ENCODE data around the gene VAPB.
"Not testable (repeated sequence)": the region's sequence is repeated elsewhere in the genome, so short reads cannot be mapped to it uniquely, and the experiment has no call there.

VAPB gene, protein sequence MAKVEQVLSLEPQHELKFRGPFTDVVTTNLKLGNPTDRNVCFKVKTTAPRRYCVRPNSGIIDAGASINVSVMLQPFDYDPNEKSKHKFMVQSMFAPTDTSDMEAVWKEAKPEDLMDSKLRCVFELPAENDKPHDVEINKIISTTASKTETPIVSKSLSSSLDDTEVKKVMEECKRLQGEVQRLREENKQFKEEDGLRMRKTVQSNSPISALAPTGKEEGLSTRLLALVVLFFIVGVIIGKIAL

DNA sequence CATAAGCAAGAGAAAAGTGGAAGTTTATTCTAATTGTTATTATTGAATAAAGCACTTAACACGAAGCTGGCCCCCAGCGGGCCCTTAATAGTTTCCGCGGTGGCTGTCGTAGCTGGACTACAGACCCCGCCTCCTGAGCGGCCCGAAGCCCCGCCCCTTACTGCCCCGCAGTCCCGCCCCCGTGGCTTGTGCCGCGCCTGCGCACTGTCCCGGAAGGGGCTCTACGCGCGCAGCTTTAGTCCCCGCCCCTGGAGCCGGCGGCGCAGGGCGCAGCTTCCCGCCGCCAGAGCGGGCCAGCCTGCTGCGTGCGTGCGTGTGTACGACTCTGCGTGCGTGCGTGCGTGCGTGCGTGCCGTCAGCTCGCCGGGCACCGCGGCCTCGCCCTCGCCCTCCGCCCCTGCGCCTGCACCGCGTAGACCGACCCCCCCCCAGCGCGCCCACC lies at the start of gene VAPB:
Gene VAPB, plus strand, starts transcription at position 348 of the 442 bp plus-strand sequence. CDS start 231 bp downstream, outside the sequence.
- peak; percentile 97 to 99 for DNase-seq

DNA sequence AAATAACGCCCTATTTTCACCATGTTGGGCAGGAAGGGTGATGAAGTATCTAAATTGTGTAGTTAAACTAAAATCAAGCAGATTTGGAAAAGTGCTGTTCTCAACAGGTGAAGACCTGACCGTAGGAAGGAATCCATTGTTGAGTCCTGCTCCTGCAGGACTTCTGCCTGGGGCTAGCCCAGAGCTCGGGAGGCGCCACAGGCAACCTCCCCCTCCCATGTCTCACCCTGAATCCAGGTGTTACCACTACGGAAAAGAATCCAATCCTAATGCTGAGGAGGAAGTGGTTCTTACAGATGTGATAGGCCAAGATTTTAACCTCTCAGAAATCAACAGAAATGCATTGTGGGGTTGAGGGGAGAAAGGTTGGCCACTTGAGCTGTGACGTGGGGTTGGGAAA lies 49.3 kb upstream of the VAPB start:
- DNase-seq: no peak

DNA sequence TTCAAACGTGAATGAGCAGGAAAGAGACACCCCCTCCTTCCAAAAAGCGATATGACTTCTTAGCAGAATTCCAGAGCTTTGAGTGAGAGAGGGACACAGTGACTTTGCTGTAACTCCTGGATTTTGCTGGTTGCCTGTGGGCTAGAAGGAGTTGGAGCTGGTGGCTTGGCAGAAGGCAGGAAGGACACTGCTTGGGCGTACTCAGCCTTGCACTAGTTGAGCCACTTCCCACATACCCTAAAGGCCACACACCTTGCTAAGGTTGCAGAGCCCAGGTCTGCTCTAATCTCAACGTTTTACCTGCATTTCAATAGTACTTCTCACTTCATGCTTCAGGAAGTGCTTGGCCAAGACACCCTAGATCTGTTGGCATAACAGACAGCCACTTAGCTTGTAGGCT lies 48.9 kb upstream of the VAPB start:
- DNase-seq: no peak

DNA sequence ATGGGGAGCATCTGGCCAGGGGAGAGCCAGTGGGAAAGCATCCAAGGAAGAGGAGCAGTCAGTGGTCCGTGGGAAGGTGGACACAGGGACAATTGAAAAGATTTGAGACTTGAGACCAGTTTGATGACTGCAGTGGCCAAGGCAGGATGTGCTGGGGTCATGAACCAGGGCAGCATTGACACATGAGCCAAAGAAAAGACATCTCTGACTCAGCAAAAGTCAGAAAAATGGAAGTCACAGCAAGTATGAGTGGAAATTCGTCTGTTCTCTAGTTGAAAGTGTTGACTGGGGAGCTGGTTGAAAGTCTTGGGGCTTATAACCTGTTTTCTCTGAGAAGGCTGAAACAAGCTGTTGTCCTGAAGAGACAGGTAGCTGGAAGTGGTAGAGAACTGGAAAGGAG lies 48.2 kb upstream of the VAPB start:
- DNase-seq: no peak

DNA sequence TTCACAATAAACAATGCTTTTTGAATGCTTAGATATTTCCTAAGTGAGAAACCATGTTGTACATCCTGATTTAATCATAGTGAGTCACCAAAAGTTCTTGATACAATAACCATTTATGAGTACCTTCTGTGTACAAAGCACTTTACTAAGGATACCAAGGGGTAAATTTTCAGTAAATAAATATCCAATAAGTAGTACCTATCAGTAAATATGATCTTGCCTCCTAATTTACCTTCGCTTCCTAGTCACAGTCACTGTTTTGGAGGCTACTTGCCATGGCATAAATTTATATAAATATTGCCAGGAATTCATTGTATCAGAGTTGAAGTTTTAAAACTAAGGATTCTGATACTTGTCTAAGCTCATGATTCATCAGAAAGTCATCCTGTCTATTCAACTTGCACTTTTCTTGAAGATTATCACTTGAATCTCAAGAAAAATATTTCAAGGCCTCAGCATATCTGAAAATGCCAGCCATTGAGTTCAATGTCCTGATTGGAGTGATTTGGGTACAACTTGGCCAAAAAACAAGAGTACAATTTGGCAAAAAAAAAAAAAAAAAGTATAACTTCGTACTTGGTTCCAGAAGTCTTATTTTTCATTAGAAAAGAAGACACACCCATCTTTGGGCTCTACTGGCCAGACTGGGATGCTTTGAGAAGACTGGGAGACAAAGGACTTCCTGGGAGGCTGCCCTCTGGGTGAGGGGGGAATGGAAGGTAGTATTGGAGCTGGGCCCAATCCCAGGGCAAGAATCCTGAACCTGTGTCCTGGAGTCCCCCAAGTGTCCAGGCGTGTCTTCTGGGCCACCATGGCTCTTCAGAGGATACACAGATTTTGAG lies 46.7 kb upstream of the VAPB start:
- no peak for DNase-seq

DNA sequence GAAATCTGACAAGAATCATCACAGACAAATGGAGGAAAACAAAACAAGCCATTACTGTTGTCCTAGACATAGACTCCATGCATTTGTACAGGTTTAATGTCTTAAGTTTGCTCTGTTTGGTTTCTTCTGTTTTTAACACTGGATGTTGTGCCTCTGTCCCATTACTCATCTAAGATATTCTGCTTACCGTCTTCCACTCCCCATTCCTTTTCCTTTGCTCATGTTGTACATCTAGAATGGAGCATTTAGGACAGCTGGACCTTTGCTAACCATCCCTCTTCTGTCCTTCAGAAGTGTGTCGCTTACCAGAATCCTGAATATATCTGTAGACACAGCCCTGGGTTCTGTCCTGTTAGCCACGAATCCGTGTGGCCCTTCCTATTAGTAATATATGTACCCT lies 44.3 kb upstream of the VAPB start:
- no peak for DNase-seq

DNA sequence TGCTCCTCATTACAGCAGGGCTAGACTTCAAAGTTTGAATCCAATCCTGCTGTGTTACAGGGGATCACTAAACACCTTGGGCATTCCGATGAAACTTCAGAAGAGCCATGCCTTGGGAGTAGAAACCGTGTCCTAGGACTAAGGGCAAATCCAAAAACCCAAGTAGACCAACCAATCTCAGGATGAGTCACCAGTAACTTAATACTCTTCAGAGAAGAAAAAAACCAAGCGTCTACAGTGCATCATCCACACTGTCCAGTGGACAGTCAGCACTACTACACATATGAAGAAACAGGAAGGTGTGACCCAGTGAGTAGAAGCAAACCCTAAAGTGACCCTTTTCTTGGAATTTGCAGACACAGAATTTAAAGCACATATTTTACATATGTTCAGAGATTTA lies 39.5 kb upstream of the VAPB start:
- no peak for DNase-seq

DNA sequence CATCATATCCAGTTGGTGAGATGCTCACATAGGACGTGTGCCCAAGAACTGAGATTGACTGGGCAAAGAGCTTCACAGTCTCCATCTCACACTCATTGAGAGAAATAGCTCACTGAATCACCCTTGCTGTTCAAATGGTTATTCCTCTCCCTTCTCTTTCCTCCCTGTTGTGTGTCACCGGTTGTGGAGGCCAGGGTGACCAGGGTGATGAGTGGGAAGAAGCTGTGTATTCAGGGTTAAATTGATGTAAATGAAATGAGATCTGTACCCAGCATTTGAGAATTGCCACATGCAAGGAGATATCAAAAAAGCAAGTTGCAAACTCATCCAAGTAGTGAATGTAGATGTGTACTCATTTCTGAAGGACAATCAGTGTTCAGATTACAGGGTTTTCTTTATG lies 36.6 kb upstream of the VAPB start:
- DNase-seq: no peak

DNA sequence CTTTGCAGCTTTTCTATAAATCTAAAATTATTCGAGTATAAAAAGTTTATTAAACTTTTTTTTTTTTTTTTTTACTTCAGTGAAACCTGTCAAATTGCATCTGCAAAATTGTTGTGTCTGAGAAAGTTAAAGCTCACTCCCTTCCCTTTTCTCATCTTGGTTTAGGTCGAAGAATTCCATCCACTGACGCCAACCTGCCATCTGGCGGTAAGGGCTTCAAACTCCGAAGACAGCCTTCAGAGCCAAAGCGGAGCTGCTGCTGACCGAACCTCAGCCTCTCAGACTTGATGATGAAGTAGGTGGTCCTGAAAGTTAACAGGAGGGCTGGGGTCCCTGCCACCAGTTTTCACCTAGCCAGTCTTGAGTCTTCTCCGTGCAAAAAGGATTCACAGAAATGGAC lies 29.6 kb upstream of the VAPB start:
- no peak for DNase-seq

DNA sequence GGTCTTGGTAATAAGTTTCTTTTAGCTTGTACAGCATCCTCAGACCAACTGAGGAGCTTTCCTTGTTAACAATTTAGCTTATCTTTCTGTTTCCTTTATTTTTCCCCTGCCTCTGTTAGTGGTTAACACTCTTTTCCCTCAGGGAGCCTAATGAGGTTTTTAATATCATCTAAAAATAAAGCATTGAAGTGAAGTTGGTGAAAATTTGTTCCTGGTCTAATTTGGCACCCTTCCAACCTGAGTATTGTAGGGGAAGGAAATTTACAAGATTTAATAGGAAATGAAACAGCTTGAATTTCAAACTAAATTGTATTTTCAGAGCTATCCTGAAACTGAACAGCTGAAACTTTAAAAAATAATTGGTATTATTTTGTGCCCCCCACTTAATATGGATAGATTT lies 28.1 kb upstream of the VAPB start:
- no peak for DNase-seq

DNA sequence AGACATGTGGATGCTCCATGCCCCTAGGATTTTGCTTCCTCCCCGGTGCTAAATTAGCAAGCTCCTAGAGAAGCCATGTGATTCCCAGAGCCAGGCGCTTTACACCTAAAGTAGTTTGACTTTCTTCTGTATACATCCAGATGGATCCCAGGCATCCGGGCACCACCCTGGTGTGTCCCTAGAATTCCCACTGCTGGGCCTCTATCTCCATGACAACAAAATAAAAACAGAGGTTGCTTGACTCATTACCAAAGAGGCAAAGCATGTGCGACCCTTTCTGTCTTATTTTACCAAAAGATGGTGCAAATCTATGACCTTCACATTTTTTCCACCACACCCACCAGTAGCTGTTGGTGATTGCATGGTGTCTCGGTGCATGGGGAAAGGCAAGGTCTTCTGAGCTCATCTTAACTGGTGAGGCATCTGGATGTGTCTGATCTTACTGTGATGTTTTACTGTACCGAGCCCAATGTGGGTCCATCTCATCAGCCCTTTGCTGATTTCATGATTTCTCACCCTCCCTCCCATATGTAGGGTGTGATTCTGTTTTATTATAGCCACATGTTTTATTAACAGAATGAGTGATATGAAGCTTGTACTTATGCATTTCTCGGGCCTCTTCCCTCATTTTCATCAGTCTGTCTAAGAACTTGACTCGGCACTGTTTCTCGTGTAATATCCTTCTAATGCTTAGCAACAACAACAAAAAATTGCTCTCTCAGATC lies 27.4 kb upstream of the VAPB start:
- no peak for DNase-seq

DNA sequence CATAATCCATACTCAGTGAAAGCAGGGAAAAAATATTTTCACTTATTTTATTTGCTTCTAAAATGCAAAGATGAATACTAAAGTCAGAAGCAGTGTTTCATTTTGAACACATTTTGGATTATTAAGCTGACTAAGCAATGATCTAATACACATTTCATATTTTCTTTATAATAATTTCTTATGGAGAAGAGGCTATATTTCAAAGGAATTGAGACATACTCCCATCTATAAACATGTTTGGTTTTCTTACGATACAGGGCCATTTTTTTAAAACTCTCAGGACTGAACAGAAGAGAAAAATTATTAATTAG lies 26.9 kb upstream of the VAPB start:
- no peak for DNase-seq

DNA sequence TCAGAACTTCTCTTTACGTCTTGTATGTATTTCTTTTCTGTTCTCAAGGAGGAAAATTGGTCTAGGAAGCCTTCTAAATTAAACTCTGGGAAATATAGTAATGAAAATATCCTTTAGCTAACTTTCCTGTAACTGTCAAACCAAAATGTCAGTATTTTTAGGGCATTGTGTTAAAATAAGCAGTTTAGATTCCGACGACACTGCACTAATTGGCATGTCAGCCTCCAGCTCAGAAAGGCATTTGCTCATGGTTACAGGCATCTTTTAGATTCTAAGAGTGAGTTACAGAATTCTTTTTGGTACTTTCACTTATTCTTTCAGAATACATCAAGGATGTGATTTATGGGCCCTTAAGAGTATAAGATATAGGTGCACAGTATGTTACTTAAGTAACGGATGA lies 26.1 kb upstream of the VAPB start:
- DNase-seq: no peak

DNA sequence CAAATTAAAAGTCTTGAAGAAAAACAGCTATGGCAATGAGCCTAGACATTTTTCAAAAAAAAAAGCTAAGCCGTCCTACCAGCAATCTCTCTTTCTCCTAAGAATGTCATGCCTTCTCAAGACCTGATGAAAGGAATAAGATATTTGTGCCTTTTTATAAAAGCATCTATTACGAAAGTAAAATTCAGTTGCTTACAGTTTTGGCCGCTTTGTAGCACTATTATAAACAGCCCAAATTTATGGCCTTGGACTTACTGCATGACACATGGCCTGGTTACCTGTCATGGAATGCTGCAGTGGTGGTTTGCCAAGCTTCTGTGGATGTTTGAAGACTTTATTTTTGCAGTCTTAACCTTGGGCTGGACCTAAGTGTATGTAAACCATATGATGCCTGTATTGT lies 22.2 kb upstream of the VAPB start:
- DNase-seq: no peak

DNA sequence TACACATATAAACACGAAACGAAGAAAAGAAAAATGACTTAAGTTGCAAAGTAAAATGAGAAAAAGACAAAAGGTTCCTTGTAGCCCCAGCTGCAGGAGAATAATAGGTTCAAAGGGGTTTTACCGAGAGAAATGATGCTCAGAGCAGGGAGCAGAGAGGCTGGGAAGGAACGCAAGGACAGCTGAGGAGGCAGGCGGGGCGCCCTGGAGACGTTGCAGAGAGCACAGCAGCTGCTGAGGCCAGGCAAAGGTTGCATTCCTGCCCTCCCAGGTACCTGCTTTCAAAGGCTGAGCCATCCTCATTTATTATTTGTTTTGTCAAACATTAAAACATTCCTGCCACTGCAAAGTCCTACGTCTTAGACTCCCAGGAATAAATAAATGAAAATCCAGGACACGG lies 16.2 kb upstream of the VAPB start:
- DNase-seq: no peak

DNA sequence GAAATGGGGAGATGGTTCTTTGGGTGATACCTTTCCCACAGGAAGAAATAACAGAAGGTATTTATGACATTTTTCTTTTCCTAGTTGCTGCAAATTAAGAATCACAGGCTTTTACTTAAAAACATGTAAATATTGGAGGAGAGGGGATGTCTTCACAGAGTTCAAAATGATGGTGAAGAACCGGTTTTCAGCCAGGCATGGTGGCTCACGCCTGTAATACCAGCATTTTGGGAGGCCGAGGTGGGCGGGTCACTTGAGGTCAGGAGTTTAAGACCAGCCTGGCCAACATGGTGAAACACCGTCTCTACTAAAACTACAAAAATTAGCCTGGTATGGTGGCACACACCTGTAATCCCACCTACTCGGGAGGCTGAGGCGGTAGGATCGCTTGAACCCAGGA lies 15.7 kb upstream of the VAPB start:
- DNase-seq: not testable (repeated sequence)

DNA sequence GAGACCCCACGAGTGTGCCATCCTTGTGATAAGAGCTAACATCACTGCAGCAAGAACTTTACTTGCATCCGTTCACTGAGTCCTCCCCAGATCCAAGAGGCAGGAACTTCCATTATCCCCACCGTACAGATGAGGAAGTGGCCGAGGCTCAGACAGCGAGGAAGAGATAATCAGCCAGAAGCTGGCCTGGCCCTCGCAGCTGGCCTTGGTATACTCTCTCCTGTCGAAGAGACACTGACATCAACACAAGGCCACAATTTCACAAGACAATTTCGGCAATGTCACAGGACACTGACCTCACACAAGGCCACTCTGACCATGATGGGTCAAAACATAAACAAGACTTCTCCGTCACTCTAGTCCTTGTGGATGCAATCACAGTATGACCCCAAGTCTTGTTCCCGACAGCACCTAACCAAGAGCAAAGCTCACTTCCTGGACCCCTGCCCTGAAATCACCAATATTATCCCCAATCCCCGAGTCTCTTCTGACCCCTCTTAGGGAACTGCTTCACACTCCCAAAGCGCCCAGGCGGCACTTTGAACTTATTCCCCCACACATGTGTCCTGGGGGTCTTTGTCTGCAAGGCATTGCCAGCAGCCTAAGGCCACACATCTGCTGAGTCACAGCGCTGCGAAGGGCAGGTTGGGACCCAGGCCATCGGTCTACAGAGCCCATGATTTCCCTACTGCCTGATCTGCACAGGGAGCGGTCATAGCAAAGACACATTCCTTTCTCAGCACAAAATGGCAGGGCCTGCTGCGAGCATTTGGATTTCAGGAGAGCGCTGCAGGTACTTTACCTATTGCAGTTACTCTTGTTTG lies 14.8 kb upstream of the VAPB start:
- no peak for DNase-seq

DNA sequence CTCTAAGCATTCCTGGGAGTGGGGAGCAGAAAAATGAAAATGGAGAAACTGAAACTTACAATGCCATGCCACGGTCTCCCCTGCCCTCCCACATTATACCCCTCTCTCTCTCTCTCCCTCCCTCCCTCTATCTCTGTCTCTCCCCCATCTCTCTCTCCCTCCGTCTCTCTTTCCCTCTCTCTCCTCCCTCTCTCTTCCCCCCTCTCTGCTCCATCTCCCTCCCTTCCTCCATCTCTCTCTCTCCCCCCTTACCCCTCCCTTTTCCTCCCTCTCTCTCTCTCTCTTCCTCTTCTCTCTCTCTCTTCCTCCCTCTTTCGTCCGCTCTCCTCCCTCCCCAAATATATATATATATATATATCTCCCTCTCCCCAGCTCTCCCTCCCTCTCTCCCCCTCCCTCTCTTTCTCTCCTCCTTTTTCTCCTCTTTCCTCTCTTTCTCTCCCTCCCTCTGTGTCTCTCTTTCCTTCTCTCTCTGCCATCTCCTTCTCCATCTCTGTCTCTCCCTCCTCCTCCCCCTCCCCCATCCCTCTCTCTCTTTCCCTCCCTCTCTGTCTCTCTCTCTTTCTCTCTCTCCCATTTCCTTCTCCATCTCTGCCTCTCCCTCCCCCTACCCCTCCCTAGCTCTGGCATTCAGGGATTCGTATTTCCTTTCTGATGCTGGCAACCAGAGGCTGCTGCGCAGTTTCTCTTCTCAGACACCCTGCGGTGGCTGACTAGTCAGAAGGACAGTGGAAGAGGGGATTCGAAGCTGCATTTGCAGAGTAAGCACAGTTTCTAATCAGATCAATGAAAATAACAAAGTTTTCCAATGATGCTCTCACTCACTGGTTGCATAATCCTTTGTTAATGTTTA lies 13.9 kb upstream of the VAPB start:
- DNase-seq: peak; percentile 60 to 69

DNA sequence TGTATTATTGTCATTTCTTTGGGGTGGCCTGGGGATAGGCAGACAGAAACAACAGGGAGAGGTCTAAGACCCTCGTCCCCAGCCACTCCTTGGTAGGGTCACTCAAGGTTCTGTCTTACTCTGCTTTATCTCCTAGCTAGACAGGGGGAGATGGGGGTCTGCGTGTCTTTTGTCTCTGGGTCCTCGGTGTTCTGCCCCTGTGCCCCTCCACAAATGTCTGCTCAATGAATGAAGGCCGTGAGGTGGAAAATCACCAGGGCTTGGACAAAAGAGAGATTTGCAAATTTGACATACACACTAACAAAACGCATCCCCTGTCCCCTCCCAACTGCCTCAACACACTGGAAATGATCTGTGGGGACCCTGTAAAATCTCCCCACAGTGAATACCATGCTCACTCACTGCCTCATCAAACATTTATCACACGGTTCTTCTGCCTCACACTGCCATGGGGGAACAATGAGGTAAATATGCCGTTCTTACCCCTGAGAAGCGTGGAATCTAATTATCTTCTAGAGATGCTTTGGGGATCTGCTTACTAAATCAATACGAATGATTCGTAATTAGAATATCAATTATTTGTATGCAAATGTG lies 13.2 kb upstream of the VAPB start:
- no peak for DNase-seq

DNA sequence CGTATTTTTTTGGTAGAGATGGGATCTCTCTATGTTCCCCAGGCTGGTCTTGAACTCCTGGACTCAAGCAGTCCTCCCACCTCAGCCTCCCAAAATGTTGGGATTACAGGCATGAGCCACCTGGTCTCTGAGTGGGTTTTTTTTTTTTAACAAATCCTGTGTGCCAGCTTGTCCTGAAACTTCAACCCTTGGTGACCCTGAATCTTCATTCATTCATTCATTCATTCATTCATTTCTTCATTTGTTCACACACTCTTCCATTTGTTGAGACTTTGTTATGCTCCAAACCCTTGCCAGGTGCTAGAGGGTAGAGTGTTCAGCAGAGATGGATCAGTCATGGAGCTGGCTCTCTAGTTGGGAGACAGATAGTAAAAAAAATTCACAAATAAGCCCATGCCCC lies 12.0 kb upstream of the VAPB start:
- DNase-seq: no peak

DNA sequence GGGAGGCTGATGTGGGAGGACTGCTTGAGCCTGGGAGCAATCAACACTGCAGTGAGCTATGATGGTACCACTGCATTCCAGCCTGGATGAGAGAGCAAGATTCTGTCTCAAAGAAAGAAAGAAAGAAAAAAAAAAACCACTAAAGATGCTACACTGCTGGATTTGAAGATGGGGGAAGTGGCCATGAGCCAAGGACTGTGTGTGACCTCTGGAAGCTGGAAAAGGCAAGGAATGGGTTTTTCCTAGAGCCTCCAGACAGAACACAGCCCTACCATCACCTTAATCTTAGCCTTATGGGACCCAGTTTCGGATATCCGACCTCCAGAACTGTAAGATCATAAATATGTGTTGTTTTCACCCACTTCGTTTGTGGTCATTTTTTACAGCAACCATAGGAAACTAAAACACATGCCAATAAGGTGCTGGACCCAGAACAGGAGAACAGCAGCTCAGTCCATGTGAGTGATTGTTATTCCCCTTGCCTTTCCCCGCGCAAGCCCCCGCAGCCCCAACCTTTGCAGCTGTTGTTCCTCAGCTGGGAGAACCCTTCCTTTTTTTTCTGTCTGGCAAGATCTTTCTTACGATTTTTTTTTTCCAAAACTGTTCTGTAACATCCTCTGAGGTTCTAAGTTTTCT lies 11.1 kb upstream of the VAPB start:
- no peak for DNase-seq

All from SHP77 (cell line).